D721Med (cell line): ENCODE results near the gene MUC4.

Experiments used
- DNase-seq: peaks from one replicate; pipeline ENCODE4 v3.0.0; 2011; ENCODE audit warnings: low spot score; ENCODE audit not compliant: insufficient read length
- FAIRE-seq: peaks from 2 replicates; lab custom pipeline; 2011; peaks lifted over from hg19 to GRCh38; lab: Jason Lieb, UNC
- CTCF ChIP-seq: IDR thresholded peaks from 2 replicates; pipeline ENCODE4 v1.5.1; 2012; ENCODE audit warnings: mild to moderate bottlenecking, control low read depth; ENCODE audit not compliant: insufficient read depth; ENCODE audit errors: missing control alignments

Gene MUC4

GRCh38 chr3:195762249-195762585, 49.5 kb downstream of the MUC4 start:
- peak; percentile 8 for DNase-seq
- no peak for FAIRE-seq
- TF ChIP-seq CTCF: no peak

GRCh38 chr3:195761567-195762248, 50.0 kb downstream of the MUC4 start:
- no peak for TF ChIP-seq CTCF
- no peak for FAIRE-seq
- DNase-seq: peak; percentile 18

GRCh38 chr3:195761123-195761566, 50.6 kb downstream of the MUC4 start:
- no peak for FAIRE-seq
- no peak for TF ChIP-seq CTCF
- DNase-seq: peak; percentile 12

GRCh38 chr3:195760345-195761122, 51.2 kb downstream of the MUC4 start:
- FAIRE-seq (no peak), DNase-seq (no peak)
- TF ChIP-seq CTCF: no peak

- TF ChIP-seq CTCF: no peak
- DNase-seq (peak; percentile 5), FAIRE-seq (no peak)
These were observed 52.9 kb downstream of the MUC4 start for GRCh38 chr3:195758721-195759353.

- FAIRE-seq: no peak
- no peak for TF ChIP-seq CTCF
- DNase-seq: no peak
These were observed 53.9 kb downstream of the MUC4 start for GRCh38 chr3:195757827-195758226.

GRCh38 chr3:195757438-195757770, 54.3 kb downstream of the MUC4 start:
- FAIRE-seq (no peak), DNase-seq (peak; percentile 7)
- no peak for TF ChIP-seq CTCF
